MM.1S (cell line): Measurements from ENCODE around the gene CC2D2A.

Experiments used
- DNase-seq: peaks from one replicate; pipeline ENCODE4 v3.0.0-alpha.2; 2015
- H2AFZ ChIP-seq: fragments of 300-600 bp; sonication (generic); 2 replicates; pipeline ENCODE4 v1.6.0; 2016; ENCODE audit warnings: antibody characterized with exemption, low read length
- H3F3A ChIP-seq: fragments of 300-600 bp; sonication (generic); 2 replicates; pipeline ENCODE4 v1.6.1; 2016; ENCODE audit warnings: mild to moderate bottlenecking, antibody characterized with exemption, low read length, moderate library complexity, mixed read lengths; ENCODE audit not compliant: insufficient read depth
- H3K27ac ChIP-seq: fragments of 300-600 bp; sonication (generic); 2 replicates; pipeline ENCODE4 v1.5.1; 2016; ENCODE audit warnings: mild to moderate bottlenecking, low read length
- H3K27me3 ChIP-seq: fragments of 300-600 bp; sonication (generic); replicated peaks from 2 replicates; pipeline ENCODE4 v1.6.0; 2016; ENCODE audit warnings: low read length; ENCODE audit not compliant: insufficient read depth
- H3K36me3 ChIP-seq: fragments of 300-600 bp; sonication (generic); replicated peaks from 2 replicates; pipeline ENCODE4 v1.6.1; 2016; ENCODE audit warnings: mild to moderate bottlenecking, low read length, mixed read lengths; ENCODE audit not compliant: insufficient read depth
- H3K4me1 ChIP-seq: fragments of 300-600 bp; sonication (generic); 2 replicates; pipeline ENCODE4 v1.6.1; 2016; ENCODE audit warnings: low read length, mixed read lengths
- H3K4me2 ChIP-seq: fragments of 300-600 bp; sonication (generic); 2 replicates; pipeline ENCODE4 v1.6.0; 2016; ENCODE audit warnings: low read depth, low read length
- H3K4me3 ChIP-seq: fragments of 300-600 bp; sonication (generic); 2 replicates; pipeline ENCODE4 v1.5.1; 2016; ENCODE audit warnings: low read length, mixed read lengths
- H3K79me2 ChIP-seq: fragments of 300-600 bp; sonication (generic); 2 replicates; pipeline ENCODE4 v1.6.1; 2016; ENCODE audit warnings: mixed run types, low read length, mixed read lengths
- H3K9ac ChIP-seq: fragments of 300-600 bp; sonication (generic); 2 replicates; pipeline ENCODE4 v1.6.1; 2016; ENCODE audit warnings: low read length, mixed read lengths
- H3K9me2 ChIP-seq: fragments of 300-600 bp; sonication (generic); replicated peaks from 2 replicates; pipeline ENCODE4 v1.6.1; 2016; ENCODE audit warnings: mild to moderate bottlenecking, low read length, mixed read lengths; ENCODE audit not compliant: insufficient read depth
- H3K9me3 ChIP-seq: fragments of 300-600 bp; sonication (generic); replicated peaks from 2 replicates; pipeline ENCODE4 v1.6.1; 2016; ENCODE audit warnings: mild to moderate bottlenecking, low read length, mixed read lengths; ENCODE audit not compliant: insufficient read depth
- H4K20me1 ChIP-seq: fragments of 300-600 bp; sonication (generic); 2 replicates; pipeline ENCODE4 v1.6.1; 2016; ENCODE audit warnings: mild to moderate bottlenecking, low read length, moderate library complexity, mixed read lengths; ENCODE audit not compliant: insufficient read depth
- CTCF ChIP-seq: fragments of 300-600 bp; sonication (generic); IDR thresholded peaks from 2 replicates; pipeline ENCODE4 v1.5.1; 2016; ENCODE audit warnings: antibody characterized with exemption, low read length, mixed read lengths
- EZH2 ChIP-seq: fragments of 300-600 bp; sonication (generic); optimal IDR thresholded peaks from 2 replicates; pipeline ENCODE3; 2017; ENCODE audit warnings: low read depth, mild to moderate bottlenecking, antibody characterized with exemption, low read length, mixed read lengths
- EZH2phosphoT487 ChIP-seq: fragments of 300-600 bp; sonication (generic); IDR thresholded peaks from 2 replicates; pipeline ENCODE4 v1.6.1; 2018; ENCODE audit warnings: antibody characterized with exemption, low read length

The CC2D2A gene

GRCh38 chr4:15562623-15563022 lies 92.9 kb downstream of the CC2D2A start:
- Histone ChIP-seq H4K20me1 (no peaks in the 10 kb centered on the region), H3K36me3 (no peaks in the 10 kb centered on the region), H3K4me2 (no peak overlapping the region), H3F3A (no peaks in the 10 kb centered on the region), H3K4me1 (no peaks in the 10 kb centered on the region), H3K9me3 (no peaks in the 10 kb centered on the region), H3K79me2 (no peaks in the 10 kb centered on the region), H3K27me3 (no peaks in the 10 kb centered on the region), H2AFZ (no peak overlapping the region), H3K27ac (no peak overlapping the region), H3K4me3 (no peak overlapping the region), H3K9ac (no peak overlapping the region), H3K9me2 (no peaks in the 10 kb centered on the region)
- no peak for DNase-seq
- no peak for TF ChIP-seq EZH2phosphoT487
- TF ChIP-seq EZH2 = no peak
- no peak for TF ChIP-seq CTCF

- H3K79me2 ChIP-seq = no peaks in the 10 kb centered on the region
- no peaks in the 10 kb centered on the region for H3K36me3 ChIP-seq
- no peak overlapping the region for H2AFZ ChIP-seq
- H3K27ac ChIP-seq = no peak overlapping the region
- no peaks in the 10 kb centered on the region for H3K9me3 ChIP-seq
- TF ChIP-seq CTCF (no peak), EZH2phosphoT487 (no peak), EZH2 (no peak)
- no peaks in the 10 kb centered on the region for H3K27me3 ChIP-seq
- no peaks in the 10 kb centered on the region for H3F3A ChIP-seq
- no peaks in the 10 kb centered on the region for H3K9me2 ChIP-seq
- H3K4me3 ChIP-seq = no peak overlapping the region
- H4K20me1 ChIP-seq = no peaks in the 10 kb centered on the region
- H3K9ac ChIP-seq = no peak overlapping the region
- no peak for DNase-seq
- H3K4me2 ChIP-seq = no peak overlapping the region
- H3K4me1 ChIP-seq = no peaks in the 10 kb centered on the region
Observed at GRCh38 chr4:15563871-15564270, 94.2 kb downstream of the CC2D2A start.

GRCh38 chr4:15568821-15569220 lies 99.1 kb downstream of the CC2D2A start:
- Histone ChIP-seq H3K4me1 (no peaks in the 10 kb centered on the region), H3K9me2 (no peaks in the 10 kb centered on the region), H2AFZ (no peak overlapping the region), H3K4me2 (no peak overlapping the region), H3K27ac (no peak overlapping the region), H3K27me3 (no peaks in the 10 kb centered on the region), H3F3A (no peaks in the 10 kb centered on the region), H3K79me2 (no peaks in the 10 kb centered on the region), H4K20me1 (no peaks in the 10 kb centered on the region), H3K36me3 (no peaks in the 10 kb centered on the region), H3K9ac (no peak overlapping the region), H3K9me3 (no peaks in the 10 kb centered on the region), H3K4me3 (no peak overlapping the region)
- no peak for DNase-seq
- TF ChIP-seq CTCF = no peak
- TF ChIP-seq EZH2 = no peak
- no peak for TF ChIP-seq EZH2phosphoT487
